Peyer's patch (tissue), 4 donors: ENCODE data around the gene MEA1.

Experiments used
- POLR2A ChIP-seq, 2 donors: fragments of 450-650 bp; IDR thresholded peaks; one replicate each; pipeline ENCODE4 v1.5.1; 2017; ENCODE audit warnings: antibody characterized with exemption in 2 of 2, mild to moderate bottlenecking in 2 of 2, moderate library complexity in 2 of 2
- TF ChIP-seq, protein P1 (sequence below), 6 experiments: fragments of 450-650 bp in 4 of 6; fragments of 200-600 bp in 2 of 6; sonication (generic) in 1 of 6; IDR thresholded peaks; one replicate each; pipeline ENCODE4 v1.5.1; 2017 to 2019; ENCODE audit warnings: antibody characterized with exemption in 6 of 6, mild to moderate bottlenecking in 3 of 6, moderate library complexity in 1 of 6

DNA sequence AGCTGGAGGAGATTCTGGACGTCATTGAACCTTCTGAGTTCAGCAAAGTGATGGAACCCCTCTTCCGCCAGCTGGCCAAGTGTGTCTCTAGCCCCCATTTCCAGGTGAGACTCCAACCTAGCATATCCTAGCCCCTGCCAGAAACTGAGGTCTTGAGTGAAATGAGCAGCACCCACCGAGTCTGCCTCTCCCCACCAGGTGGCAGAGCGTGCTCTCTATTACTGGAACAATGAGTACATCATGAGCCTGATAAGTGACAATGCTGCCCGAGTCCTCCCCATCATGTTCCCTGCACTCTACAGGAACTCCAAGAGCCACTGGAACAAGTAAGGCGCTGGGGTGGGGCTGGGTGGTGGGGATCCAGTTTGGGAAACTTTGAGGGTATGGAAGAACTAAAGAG lies 4.6 kb downstream of the MEA1 start:
- TF ChIP-seq POLR2A (IDR thresholded peaks at IDR 0.05): no peak
- TF ChIP-seq, protein P1, sequence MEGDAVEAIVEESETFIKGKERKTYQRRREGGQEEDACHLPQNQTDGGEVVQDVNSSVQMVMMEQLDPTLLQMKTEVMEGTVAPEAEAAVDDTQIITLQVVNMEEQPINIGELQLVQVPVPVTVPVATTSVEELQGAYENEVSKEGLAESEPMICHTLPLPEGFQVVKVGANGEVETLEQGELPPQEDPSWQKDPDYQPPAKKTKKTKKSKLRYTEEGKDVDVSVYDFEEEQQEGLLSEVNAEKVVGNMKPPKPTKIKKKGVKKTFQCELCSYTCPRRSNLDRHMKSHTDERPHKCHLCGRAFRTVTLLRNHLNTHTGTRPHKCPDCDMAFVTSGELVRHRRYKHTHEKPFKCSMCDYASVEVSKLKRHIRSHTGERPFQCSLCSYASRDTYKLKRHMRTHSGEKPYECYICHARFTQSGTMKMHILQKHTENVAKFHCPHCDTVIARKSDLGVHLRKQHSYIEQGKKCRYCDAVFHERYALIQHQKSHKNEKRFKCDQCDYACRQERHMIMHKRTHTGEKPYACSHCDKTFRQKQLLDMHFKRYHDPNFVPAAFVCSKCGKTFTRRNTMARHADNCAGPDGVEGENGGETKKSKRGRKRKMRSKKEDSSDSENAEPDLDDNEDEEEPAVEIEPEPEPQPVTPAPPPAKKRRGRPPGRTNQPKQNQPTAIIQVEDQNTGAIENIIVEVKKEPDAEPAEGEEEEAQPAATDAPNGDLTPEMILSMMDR (IDR thresholded peaks at IDR 0.05): peak in 3 of 6 experiments; percentile 33 to 48 (median 39)
